SK-N-SH (cell line): ENCODE data around the gene RBMS3.

Source experiments
- CTCF ChIP-seq: fragments of 200-600 bp; sonication (generic); IDR thresholded peaks from 2 replicates; pipeline ENCODE4 v1.6.1; 2017; ENCODE audit warnings: antibody characterized with exemption, mild to moderate bottlenecking, moderate library complexity
- EZH2phosphoT487 ChIP-seq: fragments of 200-600 bp; sonication (generic); IDR thresholded peaks from 2 replicates; pipeline ENCODE4 v1.6.1; 2017; ENCODE audit warnings: low read depth, mixed run types, mild to moderate bottlenecking, antibody characterized with exemption, moderate library complexity, borderline replicate concordance
- GABPA ChIP-seq: IDR thresholded peaks from 2 replicates; pipeline ENCODE4 v1.4.0; 2012; ENCODE audit warnings: low read depth, mild to moderate bottlenecking
- GATA2 ChIP-seq: sonication (generic); formaldehyde crosslinking; IDR thresholded peaks from 2 replicates; pipeline ENCODE4 v1.5.0; 2020; ENCODE audit warnings: mild to moderate bottlenecking, missing genetic modification reagents
- MAX ChIP-seq: IDR thresholded peaks from 2 replicates; pipeline ENCODE4 v1.4.0; 2012; ENCODE audit warnings: low read depth
- MXI1 ChIP-seq: IDR thresholded peaks from 2 replicates; pipeline ENCODE4 v1.6.1; 2012; ENCODE audit warnings: mild to moderate bottlenecking, low read depth, low read length, improper control_type of control experiment
- POLR2AphosphoS5 ChIP-seq: IDR thresholded peaks from 2 replicates; pipeline ENCODE4 v1.6.1; 2012; ENCODE audit warnings: low read depth, low read length
- RCOR1 ChIP-seq: fragments of 150-350 bp; IDR thresholded peaks from 2 replicates; pipeline ENCODE4 v1.6.1; 2017; ENCODE audit warnings: antibody characterized with exemption, low read length
- REST ChIP-seq: IDR thresholded peaks from 2 replicates; pipeline ENCODE4 v1.6.1; 2012; ENCODE audit warnings: mild to moderate bottlenecking, low read depth, low read length, moderate library complexity
- SIN3A ChIP-seq: IDR thresholded peaks from 2 replicates; pipeline ENCODE4 v1.6.1; 2012; ENCODE audit warnings: low read depth, mild to moderate bottlenecking, low read length, moderate library complexity, borderline replicate concordance
- USF2 ChIP-seq: fragments of 150-350 bp; IDR thresholded peaks from 2 replicates; pipeline ENCODE4 v1.6.1; 2017; ENCODE audit warnings: antibody characterized with exemption, low read length, low read depth, borderline replicate concordance
- YY1 ChIP-seq: IDR thresholded peaks from 2 replicates; pipeline ENCODE4 v1.4.0; 2012; ENCODE audit warnings: low read depth, mild to moderate bottlenecking

GRCh38 chr3:29853841-29854397, 573.0 kb downstream of the RBMS3 start:
- no peak for TF ChIP-seq CTCF
- TF ChIP-seq YY1, result no peak
- no peak for TF ChIP-seq MXI1
- no peak for TF ChIP-seq MAX
- TF ChIP-seq USF2, result no peak
- no peak for TF ChIP-seq RCOR1
- TF ChIP-seq EZH2phosphoT487, result no peak
- no peak for TF ChIP-seq GATA2 (CRISPR knock-in tag)
- no peak for TF ChIP-seq SIN3A
- no peak for TF ChIP-seq GABPA
- no peak for TF ChIP-seq REST
- no peak for TF ChIP-seq POLR2AphosphoS5
